ENCODE measurements around the gene NUBP2. TPM values are rescaled to one million over a fixed set of nuclear protein-coding genes. Genes with fewer than 3 reads are reported as not detected.

Gene NUBP2
- total RNA-seq, 1 donor from 2014 or later = 82.9 TPM

- TF ChIP-seq, protein P1, sequence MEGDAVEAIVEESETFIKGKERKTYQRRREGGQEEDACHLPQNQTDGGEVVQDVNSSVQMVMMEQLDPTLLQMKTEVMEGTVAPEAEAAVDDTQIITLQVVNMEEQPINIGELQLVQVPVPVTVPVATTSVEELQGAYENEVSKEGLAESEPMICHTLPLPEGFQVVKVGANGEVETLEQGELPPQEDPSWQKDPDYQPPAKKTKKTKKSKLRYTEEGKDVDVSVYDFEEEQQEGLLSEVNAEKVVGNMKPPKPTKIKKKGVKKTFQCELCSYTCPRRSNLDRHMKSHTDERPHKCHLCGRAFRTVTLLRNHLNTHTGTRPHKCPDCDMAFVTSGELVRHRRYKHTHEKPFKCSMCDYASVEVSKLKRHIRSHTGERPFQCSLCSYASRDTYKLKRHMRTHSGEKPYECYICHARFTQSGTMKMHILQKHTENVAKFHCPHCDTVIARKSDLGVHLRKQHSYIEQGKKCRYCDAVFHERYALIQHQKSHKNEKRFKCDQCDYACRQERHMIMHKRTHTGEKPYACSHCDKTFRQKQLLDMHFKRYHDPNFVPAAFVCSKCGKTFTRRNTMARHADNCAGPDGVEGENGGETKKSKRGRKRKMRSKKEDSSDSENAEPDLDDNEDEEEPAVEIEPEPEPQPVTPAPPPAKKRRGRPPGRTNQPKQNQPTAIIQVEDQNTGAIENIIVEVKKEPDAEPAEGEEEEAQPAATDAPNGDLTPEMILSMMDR (IDR thresholded peaks at IDR 0.05; ENCODE audit: insufficient read depth, low read length, severe bottlenecking) = no peak
- FAIRE-seq (no peak), DNase-seq (ENCODE audit: low read depth) (no peak)
- Histone ChIP-seq H3K4me3 (ENCODE audit: low read depth, low read length) (no peak overlapping the region), H3K36me3 (ENCODE audit: control insufficient read depth, insufficient read depth, low read length) (peaks cover 13% of the 10 kb centered on the region), H3K27me3 (ENCODE audit: control insufficient read depth, insufficient read depth, low read length) (no peaks in the 10 kb centered on the region)
Observed at GRCh38 chr16:1741553-1742165, 41.1 kb upstream of the NUBP2 start.

DNA sequence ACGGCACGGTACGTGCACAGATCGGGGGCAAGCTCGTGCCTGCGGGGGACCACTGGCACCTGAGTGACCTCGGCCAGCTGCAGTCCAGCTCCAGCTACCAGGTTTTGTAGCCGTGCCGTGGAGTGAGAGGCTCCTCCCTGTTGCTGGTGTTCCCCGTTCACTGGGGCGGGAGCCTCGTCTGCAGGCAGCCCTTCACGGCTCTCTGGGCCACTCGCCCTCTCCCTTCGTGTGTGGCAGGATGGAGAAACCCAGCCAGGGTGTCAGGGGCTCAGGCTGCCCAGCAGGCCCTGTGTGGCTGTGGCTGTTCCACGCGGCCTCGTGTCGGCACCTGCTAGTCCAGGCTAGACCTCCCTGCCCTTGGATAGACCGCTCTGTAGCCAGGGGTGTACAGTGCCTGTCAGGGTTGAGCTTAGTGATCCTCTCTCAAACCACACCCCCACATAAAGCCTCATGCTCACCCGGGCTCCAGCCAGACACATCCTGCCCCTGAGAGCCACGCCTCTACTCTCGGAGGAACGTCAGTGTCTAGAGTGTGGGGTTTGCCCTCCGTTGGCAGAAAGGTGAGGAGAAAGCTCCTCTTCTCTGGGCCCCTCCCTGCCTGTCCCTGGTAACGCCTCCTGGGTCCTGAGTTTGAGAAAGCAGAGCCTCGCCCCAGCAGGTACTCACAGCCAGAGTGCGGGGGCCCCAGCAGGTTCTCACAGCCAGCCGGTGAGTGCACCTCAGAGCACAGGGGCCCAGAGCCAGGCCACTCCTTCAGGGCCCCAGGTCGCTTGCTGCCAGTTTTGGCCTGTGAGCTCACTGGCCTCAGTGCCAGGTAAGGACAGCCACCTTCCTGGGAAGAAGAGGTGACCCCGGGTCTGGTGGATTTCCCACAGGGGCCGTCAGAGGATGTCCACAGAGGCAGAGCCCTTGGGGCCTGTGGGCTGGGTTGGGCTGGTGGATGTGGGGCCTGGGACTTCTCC, 39.1 kb upstream of the NUBP2 start:
- no peak for DNase-seq (ENCODE audit: low read depth)
- Histone ChIP-seq H3K27me3 (ENCODE audit: control insufficient read depth, insufficient read depth, low read length) (no peaks in the 10 kb centered on the region), H3K36me3 (ENCODE audit: control insufficient read depth, insufficient read depth, low read length) (peaks cover 21% of the 10 kb centered on the region), H3K4me3 (ENCODE audit: low read depth, low read length) (no peak overlapping the region)
- no peak for FAIRE-seq
- TF ChIP-seq, protein P1 (IDR thresholded peaks at IDR 0.05; ENCODE audit: insufficient read depth, low read length, severe bottlenecking) = no peak

DNA sequence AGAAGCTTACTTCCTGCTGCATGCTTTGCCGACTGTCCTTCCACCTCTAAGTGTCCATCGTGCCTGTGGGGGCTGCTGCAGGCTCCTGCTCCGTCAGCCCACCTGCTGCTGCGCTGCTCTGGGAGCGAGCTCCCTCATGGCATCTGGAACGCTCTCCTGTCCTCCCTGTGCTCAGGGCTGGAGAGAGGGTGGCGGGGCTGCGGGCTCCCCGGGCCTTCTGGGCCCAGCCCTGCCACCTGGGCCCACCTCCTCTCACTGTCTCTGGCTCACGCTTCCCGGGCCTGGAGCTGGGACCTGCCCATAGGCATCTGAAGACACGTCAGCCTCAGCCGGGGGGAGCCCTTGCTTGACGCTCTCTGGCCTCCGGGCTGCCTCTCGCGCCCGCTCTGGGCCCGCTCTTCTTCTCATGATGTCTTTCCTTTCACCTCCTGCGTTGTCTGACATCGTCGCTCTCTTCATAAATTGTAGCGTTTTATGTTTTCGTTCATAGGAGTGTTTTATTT, 38.4 kb upstream of the NUBP2 start:
- DNase-seq (ENCODE audit: low read depth) = no peak
- Histone ChIP-seq H3K27me3 (ENCODE audit: control insufficient read depth, insufficient read depth, low read length) (no peaks in the 10 kb centered on the region), H3K36me3 (ENCODE audit: control insufficient read depth, insufficient read depth, low read length) (peaks cover 27% of the 10 kb centered on the region), H3K4me3 (ENCODE audit: low read depth, low read length) (no peak overlapping the region)
- TF ChIP-seq, protein P1 (IDR thresholded peaks at IDR 0.05; ENCODE audit: insufficient read depth, low read length, severe bottlenecking) = no peak
- FAIRE-seq = no peak

DNA sequence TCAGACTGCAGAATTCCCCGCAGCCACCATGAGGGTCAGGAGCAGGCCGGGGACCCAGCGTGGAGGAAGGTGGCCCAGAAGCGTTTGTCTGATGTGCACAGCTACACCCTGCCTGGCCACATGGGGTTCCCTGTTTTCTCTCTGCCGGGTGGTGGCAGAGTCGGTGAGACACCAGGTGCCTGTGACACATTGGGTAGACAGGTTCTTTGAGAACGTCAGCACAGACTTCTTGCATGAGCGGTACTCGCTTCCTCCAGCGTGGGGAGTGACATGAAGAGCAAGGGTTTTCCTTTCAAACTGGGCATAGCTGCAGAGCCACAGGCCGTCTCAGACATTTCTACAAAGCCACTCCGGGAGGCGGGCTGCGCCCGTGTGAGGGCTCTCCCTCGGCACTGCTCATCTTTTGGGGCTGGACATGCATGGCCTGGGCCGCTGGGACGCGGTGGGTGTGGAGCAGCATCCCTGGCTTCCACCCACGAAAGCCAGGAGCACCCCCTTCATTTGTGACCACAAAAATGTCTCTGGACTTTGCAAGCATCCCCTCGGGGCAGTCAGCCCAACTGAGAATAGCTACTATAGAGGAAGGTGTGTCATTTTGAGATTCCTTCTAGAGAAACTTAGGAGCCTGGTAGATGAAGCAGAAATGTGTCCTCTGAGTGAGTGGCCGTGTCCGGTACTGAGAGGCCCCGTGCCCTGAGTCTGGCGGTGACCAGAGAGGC, 37.4 kb upstream of the NUBP2 start:
- DNase-seq (ENCODE audit: low read depth) = no peak

More for the DNA sequence above, 37.4 kb upstream of the NUBP2 start:
- TF ChIP-seq, protein P1 (IDR thresholded peaks at IDR 0.05; ENCODE audit: insufficient read depth, low read length, severe bottlenecking) = no peak
- H3K4me3 ChIP-seq (ENCODE audit: low read depth, low read length) = no peak overlapping the region
- no peaks in the 10 kb centered on the region for H3K27me3 ChIP-seq (ENCODE audit: control insufficient read depth, insufficient read depth, low read length)
- peaks cover 27% of the 10 kb centered on the region for H3K36me3 ChIP-seq (ENCODE audit: control insufficient read depth, insufficient read depth, low read length)
- FAIRE-seq = no peak

Measured in bronchial epithelial cell (primary cell).